Stimulated activated CD8-positive, alpha-beta memory T cell treated with anti-CD3 and anti-CD28 coated beads, Interleukin-12 subunit alpha, Interleukin-12 subunit beta, amount 100 ng/mL, for 4 hours (primary cell): ENCODE results near the gene ABHD14A.
"Not testable (repeated sequence)": the region's sequence is repeated elsewhere in the genome, so short reads cannot be mapped to it uniquely, and the experiment has no call there.

Experiments used
- DNase-seq: peaks from one replicate; pipeline ENCODE4 v3.0.0-alpha.2; 2020; ENCODE audit warnings: low read depth

ABHD14A gene

DNA sequence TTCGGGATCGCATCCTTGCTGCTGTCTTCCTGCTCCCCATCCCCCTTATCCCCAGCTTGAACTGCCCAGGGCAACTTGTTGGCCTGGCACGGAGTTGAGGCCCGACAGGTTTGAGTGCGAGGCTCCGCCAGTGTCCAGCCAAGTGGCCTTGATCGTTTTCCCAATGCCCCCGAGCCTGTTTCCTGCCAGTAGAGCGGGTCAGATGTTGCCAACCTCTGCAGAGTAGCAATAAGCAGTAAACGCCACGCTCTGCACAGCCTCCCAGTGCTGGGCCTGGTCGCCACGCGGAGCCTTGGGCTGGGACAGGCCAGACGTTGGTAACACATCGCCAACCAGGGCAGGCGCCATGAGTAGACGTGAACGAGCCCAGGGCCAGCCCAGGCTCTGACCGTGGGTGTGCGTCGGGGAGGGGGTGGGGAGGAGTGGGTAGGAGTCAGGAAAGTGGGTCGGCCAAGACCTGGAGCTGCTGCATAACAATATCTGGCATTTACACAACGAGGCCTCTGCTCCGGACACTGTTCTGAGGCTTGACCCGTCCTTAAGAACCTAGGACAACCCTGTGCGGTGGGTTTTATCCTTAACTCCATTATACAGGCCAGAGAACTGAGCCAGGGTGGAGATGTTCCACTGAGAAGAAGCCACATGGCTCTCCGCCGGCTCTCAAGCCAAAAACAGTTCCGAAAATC, 444 bp upstream of the ABHD14A start:
- no peak for DNase-seq

- no peak for DNase-seq
These were observed 1.1 kb downstream of the ABHD14A start for GRCh38 chr3:51975852-51976549.

- no peak for DNase-seq
These were observed 2.7 kb downstream of the ABHD14A start for GRCh38 chr3:51977446-51978142.

GRCh38 chr3:51978143-51978502, 3.3 kb downstream of the ABHD14A start:
- DNase-seq, result no peak

DNA sequence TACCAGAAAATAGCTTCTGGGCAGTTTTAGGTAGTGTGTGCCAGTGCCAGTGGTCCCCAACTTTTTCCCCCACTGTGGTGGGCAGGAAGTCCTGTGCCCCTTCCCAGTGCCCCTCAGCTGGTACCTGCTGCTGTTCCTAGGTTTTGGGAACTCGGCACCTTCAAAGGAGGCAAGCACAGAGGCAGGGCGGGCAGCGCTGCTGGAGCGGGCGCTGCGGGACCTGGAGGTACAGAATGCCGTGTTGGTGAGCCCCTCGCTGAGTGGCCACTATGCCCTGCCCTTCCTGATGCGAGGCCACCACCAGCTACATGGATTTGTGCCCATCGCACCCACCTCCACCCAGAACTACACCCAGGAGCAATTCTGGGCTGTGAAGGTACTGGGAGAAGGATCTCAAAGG, 5.4 kb downstream of the ABHD14A start:
- DNase-seq, result no peak

DNA sequence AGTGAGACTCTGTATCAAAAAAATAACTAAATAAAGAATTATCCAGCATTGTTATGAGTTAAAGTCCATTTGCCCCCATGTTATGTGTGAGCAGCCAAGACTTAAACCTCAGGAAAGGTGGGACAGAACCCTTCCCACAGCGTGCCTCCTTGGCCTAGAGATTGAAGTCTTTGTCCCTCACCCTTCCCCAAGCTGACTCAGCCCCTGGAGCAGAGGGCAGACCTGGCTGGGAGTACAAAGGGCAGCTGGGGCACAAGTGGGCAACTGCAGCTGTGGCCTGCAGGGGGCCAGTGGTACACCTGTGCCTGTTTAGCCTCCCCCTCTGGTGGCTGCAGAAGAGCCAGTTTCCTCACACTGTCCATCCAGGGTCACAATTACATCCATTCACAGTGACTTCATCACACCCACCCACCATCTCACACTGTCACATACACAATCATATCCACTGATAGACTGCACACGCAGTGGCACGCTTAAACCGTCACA, 7.5 kb downstream of the ABHD14A start:
- no peak for DNase-seq

DNA sequence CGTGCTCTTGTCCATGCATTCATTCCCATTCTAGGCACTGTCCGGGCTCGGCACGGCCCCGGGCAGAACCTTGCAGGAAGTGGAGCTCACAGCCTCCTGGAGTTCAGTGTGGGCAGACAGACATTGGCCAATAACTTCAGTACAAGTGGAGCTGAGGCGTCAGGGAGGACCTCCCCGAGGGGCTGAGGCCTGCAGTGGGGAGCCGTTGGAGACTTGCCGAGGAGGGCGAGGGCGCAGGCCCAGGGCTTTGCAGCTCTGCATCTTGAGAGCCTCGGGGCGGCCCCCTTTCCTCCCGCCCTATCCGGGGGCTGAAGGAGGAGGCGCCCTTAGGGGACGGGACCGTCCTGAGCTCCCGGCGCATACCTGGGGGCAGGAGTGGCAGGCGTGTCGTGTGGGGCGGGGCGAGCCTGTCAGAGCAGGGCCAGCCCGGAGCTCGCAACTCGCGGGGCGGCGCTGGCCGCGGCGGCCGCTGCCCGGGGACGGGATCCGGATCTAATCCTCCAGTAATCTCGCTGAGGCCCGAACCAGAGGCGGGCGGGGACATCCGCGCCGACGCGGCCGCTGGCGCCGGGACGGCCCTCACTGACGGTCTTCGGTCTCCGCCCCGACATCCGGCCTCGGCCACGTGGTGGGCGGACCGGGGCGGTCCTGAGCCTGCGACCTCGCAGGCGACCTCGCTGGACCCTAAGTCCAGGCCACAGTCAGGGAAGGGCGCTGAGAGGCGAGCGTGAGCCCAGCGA, 8.1 kb downstream of the ABHD14A start, which contains the start of gene ACY1:
Gene ACY1, plus strand, starts transcription at position 698 of the 740 bp plus-strand sequence. CDS start 530 bp downstream, outside the sequence.
- peak; percentile 62 for DNase-seq

- no peak for DNase-seq
These were observed 8.9 kb downstream of the ABHD14A start for GRCh38 chr3:51983578-51984268.

DNA sequence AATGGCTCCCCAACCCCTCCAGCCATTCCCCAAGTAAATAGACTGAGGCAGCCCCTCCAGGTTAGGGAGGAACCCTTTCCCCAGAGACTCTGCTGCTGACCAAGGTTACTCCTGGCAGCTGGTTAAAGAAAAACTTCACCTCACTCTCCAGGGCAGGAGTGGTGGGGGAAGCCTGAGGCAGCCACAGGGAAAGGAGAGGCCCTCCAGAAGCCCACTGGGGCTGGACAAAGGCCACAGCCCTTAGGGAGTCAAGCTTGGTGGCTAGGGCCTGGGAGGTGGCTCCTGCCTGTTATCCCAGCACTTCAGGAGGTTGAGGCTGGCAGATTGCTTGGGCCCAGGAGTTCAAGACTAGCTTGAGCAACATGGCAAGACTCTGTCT, 9.4 kb downstream of the ABHD14A start:
- no peak for DNase-seq

- DNase-seq, result no peak
These were observed 10.2 kb downstream of the ABHD14A start for GRCh38 chr3:51985063-51985462.

DNA sequence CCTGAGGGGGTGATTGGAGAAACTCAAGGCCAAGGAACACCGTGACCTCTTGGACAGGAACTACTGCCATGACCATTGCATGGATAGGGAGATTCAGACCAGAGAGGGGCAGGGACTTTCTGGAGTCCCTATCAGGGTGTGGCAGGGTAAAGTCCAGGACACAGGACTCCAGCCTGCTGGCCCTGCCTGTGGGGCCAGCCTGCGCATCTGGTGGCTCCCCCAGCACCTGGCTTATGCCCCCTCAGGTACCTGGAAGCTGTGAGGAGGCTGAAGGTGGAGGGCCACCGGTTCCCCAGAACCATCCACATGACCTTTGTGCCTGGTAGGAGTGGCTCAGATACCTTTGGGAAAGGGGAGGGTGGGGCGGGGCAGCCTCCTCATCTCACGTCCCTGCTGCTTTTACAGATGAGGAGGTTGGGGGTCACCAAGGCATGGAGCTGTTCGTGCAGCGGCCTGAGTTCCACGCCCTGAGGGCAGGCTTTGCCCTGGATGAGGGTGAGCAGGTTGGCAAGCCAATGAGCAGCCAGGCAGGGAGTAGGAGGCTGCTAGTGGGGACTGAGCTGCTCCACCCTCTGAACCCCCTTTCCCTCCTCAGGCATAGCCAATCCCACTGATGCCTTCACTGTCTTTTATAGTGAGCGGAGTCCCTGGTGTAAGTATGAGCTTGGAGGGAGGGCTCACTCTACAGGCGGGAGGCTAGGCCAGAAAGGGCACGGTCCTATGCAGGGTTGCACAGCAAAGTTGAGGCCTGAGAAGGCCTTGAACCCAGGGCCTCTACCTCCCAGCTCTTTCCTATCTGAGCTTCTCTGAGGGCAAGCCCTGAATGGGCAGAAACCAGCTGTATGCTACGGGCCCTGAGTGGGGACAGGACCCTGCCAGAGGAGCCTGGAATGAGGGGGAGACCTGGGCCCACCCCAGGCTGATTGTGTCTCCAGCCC, 11.4 kb downstream of the ABHD14A start:
- DNase-seq, result no peak

- DNase-seq, result no peak
These were observed 12.7 kb downstream of the ABHD14A start for GRCh38 chr3:51987568-51987967.

DNA sequence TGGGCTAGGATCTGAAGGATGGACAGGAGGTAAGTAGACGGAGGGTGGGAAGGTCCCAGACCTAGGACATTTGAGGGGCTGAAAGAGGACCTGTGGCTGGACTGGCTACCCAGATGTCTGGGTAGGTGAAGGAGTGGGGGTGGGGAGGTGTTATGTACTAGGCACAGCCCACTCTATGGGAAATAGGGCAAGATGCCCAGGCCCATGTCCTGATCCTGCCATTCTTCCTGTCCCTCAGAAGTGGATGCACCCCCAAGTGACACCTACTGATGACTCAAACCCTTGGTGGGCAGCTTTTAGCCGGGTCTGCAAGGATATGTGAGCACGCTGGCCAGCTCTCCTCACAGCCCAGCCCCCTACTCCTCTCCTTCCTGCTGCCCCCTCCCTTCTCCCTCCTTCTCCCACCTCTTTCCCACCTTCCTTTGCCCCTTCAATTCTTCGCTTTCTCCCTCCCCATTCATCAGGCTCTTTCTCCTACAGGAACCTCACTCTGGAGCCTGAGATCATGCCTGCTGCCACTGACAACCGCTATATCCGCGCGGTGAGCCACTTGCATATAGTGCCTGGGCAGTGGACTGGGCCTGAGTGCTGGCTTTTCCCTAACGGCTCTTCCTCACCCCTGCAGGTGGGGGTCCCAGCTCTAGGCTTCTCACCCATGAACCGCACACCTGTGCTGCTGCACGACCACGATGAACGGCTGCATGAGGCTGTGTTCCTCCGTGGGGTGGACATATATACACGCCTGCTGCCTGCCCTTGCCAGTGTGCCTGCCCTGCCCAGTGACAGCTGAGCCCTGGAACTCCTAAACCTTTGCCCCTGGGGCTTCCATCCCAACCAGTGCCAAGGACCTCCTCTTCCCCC, 13.7 kb downstream of the ABHD14A start:
- DNase-seq, result no peak

GRCh38 chr3:51990501-51990971, 15.7 kb downstream of the ABHD14A start:
- DNase-seq, result not testable (repeated sequence)

GRCh38 chr3:51992017-51992682, 17.3 kb downstream of the ABHD14A start:
- DNase-seq, result no peak

GRCh38 chr3:51993657-51994056, 18.8 kb downstream of the ABHD14A start:
- DNase-seq, result not testable (repeated sequence)

GRCh38 chr3:51994530-51994929, 19.7 kb downstream of the ABHD14A start:
- no peak for DNase-seq

DNA sequence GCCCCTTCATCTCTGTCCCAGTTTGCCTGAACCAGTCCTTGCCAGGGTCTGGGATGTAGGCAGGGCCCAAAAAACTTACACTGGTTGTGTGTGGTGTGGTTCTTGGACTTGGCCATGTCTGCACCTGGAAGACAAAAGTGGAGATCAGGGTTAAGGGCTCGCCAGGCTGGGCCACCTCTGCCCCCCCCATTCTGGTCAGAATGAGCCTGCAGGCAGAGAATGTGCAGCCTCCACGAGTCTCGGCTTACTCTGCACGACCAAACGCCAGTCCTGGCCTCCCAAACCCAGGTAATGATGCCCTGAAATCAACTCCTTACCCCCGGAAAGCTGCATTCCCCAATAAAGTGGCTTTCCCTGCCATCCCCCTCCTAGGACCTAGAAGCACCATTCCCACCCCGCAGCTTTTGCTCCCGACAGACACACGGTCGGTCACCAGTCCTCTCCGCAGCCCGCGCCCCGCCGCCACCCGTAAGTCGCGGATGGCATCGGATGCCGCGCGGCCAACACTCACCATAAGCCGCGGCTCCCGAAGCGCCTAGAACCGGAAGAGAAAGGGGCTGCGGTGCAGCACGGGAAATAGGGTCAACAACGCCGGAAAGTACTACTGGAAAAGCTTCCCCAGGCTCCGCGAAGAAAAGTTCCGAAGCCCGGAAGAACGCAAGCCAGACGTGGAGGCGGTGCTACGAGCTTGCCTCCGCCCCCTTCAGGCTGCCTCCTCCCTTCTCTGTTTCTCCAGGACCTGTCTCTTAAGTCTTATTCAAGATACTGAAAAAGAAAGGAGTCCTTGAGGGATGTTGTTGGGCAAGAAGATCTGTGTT, 20.7 kb downstream of the ABHD14A start, which contains the start of gene RPL29:
Gene RPL29, minus strand, starts transcription at position 550 of the 818 bp plus-strand sequence. Its CDS starts 434 bp downstream, at position 116.
- peak; percentile 79 for DNase-seq
